SK-N-SH treated with all-trans-retinoic acid at 6 μM for 48 hours (cell line): ENCODE data around the gene NTSR2.

Experiments used
- ATAC-seq: fragments of 200-7000 bp; cut with Tn5 transposase; 3 replicates; pipeline ENCODE4 v1.9.1; 2020; ENCODE audit warnings: mild to moderate bottlenecking, moderate library complexity
- ARNTL ChIP-seq: fragments of 450-650 bp; formaldehyde crosslinking; IDR thresholded peaks from 2 replicates; pipeline ENCODE4 v1.5.0; 2020; ENCODE audit warnings: low read depth, mild to moderate bottlenecking, moderate library complexity, borderline replicate concordance
- BACH2 ChIP-seq: fragments of 250-450 bp; sonication (Bioruptor Pico); IDR thresholded peaks from 2 replicates; pipeline ENCODE4 v1.9.0; 2021; ENCODE audit warnings: mild to moderate bottlenecking, borderline replicate concordance
- CREB5 ChIP-seq: fragments of 250-450 bp; sonication (Bioruptor Pico); IDR thresholded peaks from 2 replicates; pipeline ENCODE4 v1.5.1; 2020; ENCODE audit warnings: low read depth, mild to moderate bottlenecking, moderate library complexity
- CSDC2 ChIP-seq: fragments of 250-450 bp; sonication (Bioruptor Pico); IDR thresholded peaks from 2 replicates; pipeline ENCODE4 v1.5.0; 2020; ENCODE audit warnings: mild to moderate bottlenecking, moderate library complexity
- CSRNP3 ChIP-seq: fragments of 250-450 bp; sonication (Bioruptor Pico); IDR thresholded peaks from 2 replicates; pipeline ENCODE4 v1.5.1; 2021; ENCODE audit warnings: mild to moderate bottlenecking, moderate library complexity
- ESRRG ChIP-seq: fragments of 250-450 bp; sonication (Bioruptor Pico); IDR thresholded peaks from 2 replicates; pipeline ENCODE4 v1.6.1; 2021; ENCODE audit warnings: mild to moderate bottlenecking
- GLIS3 ChIP-seq: fragments of 250-450 bp; sonication (Bioruptor Pico); IDR thresholded peaks from 2 replicates; pipeline ENCODE4 v1.5.0; 2020; ENCODE audit warnings: mild to moderate bottlenecking, moderate library complexity
- ISL1 ChIP-seq: fragments of 250-450 bp; sonication (Bioruptor Pico); IDR thresholded peaks from 2 replicates; pipeline ENCODE4 v2.1.2; 2022; ENCODE audit warnings: mild to moderate bottlenecking, moderate library complexity
- OSR1 ChIP-seq: fragments of 250-450 bp; sonication (Bioruptor Pico); IDR thresholded peaks from 2 replicates; pipeline ENCODE4 v1.8.0; 2022; ENCODE audit warnings: moderate library complexity, mild to moderate bottlenecking, inconsistent platforms
- PATZ1 ChIP-seq: fragments of 250-450 bp; sonication (Bioruptor Pico); IDR thresholded peaks from 2 replicates; pipeline ENCODE4 v1.8.0; 2020; ENCODE audit warnings: mild to moderate bottlenecking, moderate library complexity, borderline replicate concordance
- POU6F1 ChIP-seq: fragments of 250-450 bp; sonication (Bioruptor Pico); IDR thresholded peaks from 2 replicates; pipeline ENCODE4 v1.8.0; 2021; ENCODE audit warnings: low read depth, mild to moderate bottlenecking, moderate library complexity, borderline replicate concordance
- PPARA ChIP-seq: fragments of 250-450 bp; sonication (Bioruptor Pico); IDR thresholded peaks from 2 replicates; pipeline ENCODE4 v1.5.0; 2020; ENCODE audit warnings: mild to moderate bottlenecking, borderline replicate concordance
- RARB ChIP-seq: fragments of 250-450 bp; sonication (Bioruptor Pico); IDR thresholded peaks from 2 replicates; pipeline ENCODE4 v1.8.0; 2021; ENCODE audit warnings: mild to moderate bottlenecking, moderate library complexity
- SNAI2 ChIP-seq: fragments of 250-450 bp; sonication (Bioruptor Pico); IDR thresholded peaks from 2 replicates; pipeline ENCODE4 v1.5.0; 2020; ENCODE audit warnings: mild to moderate bottlenecking, moderate library complexity
- TOX ChIP-seq: fragments of 250-450 bp; sonication (Bioruptor Pico); IDR thresholded peaks from 2 replicates; pipeline ENCODE4 v1.8.0; 2021; ENCODE audit warnings: mild to moderate bottlenecking, moderate library complexity, borderline replicate concordance
- TSHZ2 ChIP-seq: fragments of 250-450 bp; sonication (Bioruptor Pico); IDR thresholded peaks from 2 replicates; pipeline ENCODE4 v1.5.0; 2020; ENCODE audit warnings: mild to moderate bottlenecking, moderate library complexity
- ZC3H10 ChIP-seq: fragments of 250-450 bp; sonication (Bioruptor Pico); IDR thresholded peaks from 2 replicates; pipeline ENCODE4 v1.5.1; 2021; ENCODE audit warnings: mild to moderate bottlenecking, moderate library complexity
- ZFP3 ChIP-seq: fragments of 250-450 bp; sonication (Bioruptor Pico); IDR thresholded peaks from 2 replicates; pipeline ENCODE4 v1.5.0; 2020; ENCODE audit warnings: mild to moderate bottlenecking, moderate library complexity
- ZFP30 ChIP-seq: fragments of 450-650 bp; formaldehyde crosslinking; IDR thresholded peaks from 2 replicates; pipeline ENCODE4 v1.5.0; 2022; ENCODE audit warnings: mild to moderate bottlenecking, moderate library complexity
- ZNF565 ChIP-seq: fragments of 450-650 bp; formaldehyde crosslinking; conservative IDR thresholded peaks from 2 replicates; pipeline ENCODE4 v1.5.0; 2020; ENCODE audit warnings: low read depth, mild to moderate bottlenecking, moderate library complexity
- ZNF8 ChIP-seq: fragments of 450-650 bp; formaldehyde crosslinking; IDR thresholded peaks from 2 replicates; pipeline ENCODE4 v1.5.0; 2020; ENCODE audit warnings: mild to moderate bottlenecking, moderate library complexity

NTSR2 gene

GRCh38 chr2:11674983-11675382 lies 5.0 kb upstream of the NTSR2 start:
- no peak for ATAC-seq
- no peak for TF ChIP-seq ZC3H10 (CRISPR knock-in tag)

- no peak for ATAC-seq
- TF ChIP-seq CSDC2 (no peak), CSRNP3 (CRISPR knock-in tag) (no peak), OSR1 (CRISPR knock-in tag) (no peak), BACH2 (CRISPR knock-in tag) (no peak), ISL1 (CRISPR knock-in tag) (no peak), ZFP30 (CRISPR knock-in tag) (no peak), SNAI2 (CRISPR knock-in tag) (no peak), POU6F1 (no peak), GLIS3 (CRISPR knock-in tag) (no peak), TOX (CRISPR knock-in tag) (no peak)
Measured at GRCh38 chr2:11672407-11672806, 2.4 kb upstream of the NTSR2 start.

GRCh38 chr2:11667866-11668637 lies 1.9 kb downstream of the NTSR2 start:
- no peak for ATAC-seq
- TF ChIP-seq ESRRG (CRISPR knock-in tag) = no peak
- TF ChIP-seq, all 23 proteins: peak for 0

- ATAC-seq = no peak
- TF ChIP-seq POU6F1 (no peak), OSR1 (CRISPR knock-in tag) (no peak), GLIS3 (CRISPR knock-in tag) (no peak), ARNTL (CRISPR knock-in tag) (no peak), PATZ1 (CRISPR knock-in tag) (no peak), BACH2 (CRISPR knock-in tag) (no peak), ZFP30 (CRISPR knock-in tag) (no peak), CSDC2 (no peak), TSHZ2 (no peak), CREB5 (CRISPR knock-in tag) (no peak), ZFP3 (CRISPR knock-in tag) (no peak), CSRNP3 (CRISPR knock-in tag) (no peak), ZNF565 (no peak), ESRRG (CRISPR knock-in tag) (no peak), RARB (CRISPR knock-in tag) (no peak), ZNF8 (no peak), ISL1 (CRISPR knock-in tag) (no peak), PPARA (CRISPR knock-in tag) (no peak), TOX (CRISPR knock-in tag) (no peak)
Measured at GRCh38 chr2:11667194-11667593, 2.8 kb downstream of the NTSR2 start.
